Smooth muscle cell (in vitro differentiated cells): Measurements from ENCODE around the gene FGR. TPM values are rescaled to one million over a fixed set of nuclear protein-coding genes. Genes with fewer than 3 reads are reported as not detected.

Source experiments
- DNase-seq: peaks from one replicate; lab custom pipeline; 2025; ENCODE audit not compliant: unreplicated experiment; lab: John Stamatoyannopoulos, UW
- H2AFZ ChIP-seq: fragments of 200-600 bp; sonication (generic); 2 replicates; pipeline ENCODE4 v1.6.0; 2016; ENCODE audit warnings: antibody characterized with exemption, low read depth, mild to moderate bottlenecking
- H3F3A ChIP-seq: fragments of 200-600 bp; sonication (generic); 2 replicates; pipeline ENCODE4 v1.6.0; 2017; ENCODE audit warnings: antibody characterized with exemption, low read depth
- H3K27ac ChIP-seq: fragments of 200-600 bp; sonication (generic); 2 replicates; pipeline ENCODE4 v1.5.1; 2016; ENCODE audit warnings: low read depth, mild to moderate bottlenecking
- H3K27me3 ChIP-seq: fragments of 200-600 bp; sonication (generic); 2 replicates; pipeline ENCODE4 v1.6.1; 2016; ENCODE audit warnings: low read depth, mild to moderate bottlenecking
- H3K36me3 ChIP-seq: fragments of 200-600 bp; sonication (generic); 2 replicates; pipeline ENCODE4 v1.5.1; 2016; ENCODE audit warnings: low read depth
- H3K4me1 ChIP-seq: fragments of 200-600 bp; sonication (generic); 2 replicates; pipeline ENCODE4 v1.5.1; 2016; ENCODE audit warnings: low read depth
- H3K4me2 ChIP-seq: fragments of 200-600 bp; sonication (generic); 2 replicates; pipeline ENCODE4 v1.6.0; 2016; ENCODE audit warnings: mild to moderate bottlenecking
- H3K4me3 ChIP-seq: fragments of 200-600 bp; sonication (generic); 2 replicates; pipeline ENCODE4 v1.5.1; 2016; ENCODE audit warnings: mild to moderate bottlenecking
- H3K79me2 ChIP-seq: fragments of 200-600 bp; sonication (generic); 2 replicates; pipeline ENCODE4 v1.6.0; 2016; ENCODE audit warnings: low read depth, mild to moderate bottlenecking
- H3K9ac ChIP-seq: fragments of 200-600 bp; sonication (generic); 2 replicates; pipeline ENCODE4 v1.6.0; 2016; ENCODE audit warnings: low read depth
- H3K9me3 ChIP-seq: fragments of 200-600 bp; sonication (generic); replicated peaks from 2 replicates; pipeline ENCODE4 v1.5.1; 2016; ENCODE audit warnings: low read depth
- H4K20me1 ChIP-seq: fragments of 200-600 bp; sonication (generic); 2 replicates; pipeline ENCODE4 v1.6.0; 2016; ENCODE audit warnings: low read depth
- WGBS: methylation state at CpG from one replicate; pipeline ENCODE4 v1.1.7; 2016; ENCODE audit warnings: low lambda C conversion rate; 5-methylcytosine and 5-hydroxymethylcytosine counted together
- polyA plus RNA-seq: library from polyadenylated mRNA; unstranded; fragments of >200 nt; fragmentation: Nextera tagmentation; extraction: Ambion mirVana; gene quantifications from 2 replicates; pipeline ENCODE4 v1.2.1, GENCODE V29; 2016
- total RNA-seq: library from RNA; depleted of rRNA; stranded (reverse); fragments of >200 nt; gene quantifications from 2 replicates; pipeline ENCODE4 v1.2.3, GENCODE V29; 2014
- TF ChIP-seq, protein P1 (sequence below): fragments of 200-600 bp; sonication (generic); IDR thresholded peaks from 2 replicates; pipeline ENCODE4 v1.5.1; 2017; ENCODE audit warnings: borderline replicate concordance, mild to moderate bottlenecking, antibody characterized with exemption; ENCODE audit not compliant: insufficient read depth, poor library complexity, severe bottlenecking

FGR gene
- total and polyA plus RNA-seq, 2 experiments from 2014 or later, result 0.10 to 1.3 TPM

DNA sequence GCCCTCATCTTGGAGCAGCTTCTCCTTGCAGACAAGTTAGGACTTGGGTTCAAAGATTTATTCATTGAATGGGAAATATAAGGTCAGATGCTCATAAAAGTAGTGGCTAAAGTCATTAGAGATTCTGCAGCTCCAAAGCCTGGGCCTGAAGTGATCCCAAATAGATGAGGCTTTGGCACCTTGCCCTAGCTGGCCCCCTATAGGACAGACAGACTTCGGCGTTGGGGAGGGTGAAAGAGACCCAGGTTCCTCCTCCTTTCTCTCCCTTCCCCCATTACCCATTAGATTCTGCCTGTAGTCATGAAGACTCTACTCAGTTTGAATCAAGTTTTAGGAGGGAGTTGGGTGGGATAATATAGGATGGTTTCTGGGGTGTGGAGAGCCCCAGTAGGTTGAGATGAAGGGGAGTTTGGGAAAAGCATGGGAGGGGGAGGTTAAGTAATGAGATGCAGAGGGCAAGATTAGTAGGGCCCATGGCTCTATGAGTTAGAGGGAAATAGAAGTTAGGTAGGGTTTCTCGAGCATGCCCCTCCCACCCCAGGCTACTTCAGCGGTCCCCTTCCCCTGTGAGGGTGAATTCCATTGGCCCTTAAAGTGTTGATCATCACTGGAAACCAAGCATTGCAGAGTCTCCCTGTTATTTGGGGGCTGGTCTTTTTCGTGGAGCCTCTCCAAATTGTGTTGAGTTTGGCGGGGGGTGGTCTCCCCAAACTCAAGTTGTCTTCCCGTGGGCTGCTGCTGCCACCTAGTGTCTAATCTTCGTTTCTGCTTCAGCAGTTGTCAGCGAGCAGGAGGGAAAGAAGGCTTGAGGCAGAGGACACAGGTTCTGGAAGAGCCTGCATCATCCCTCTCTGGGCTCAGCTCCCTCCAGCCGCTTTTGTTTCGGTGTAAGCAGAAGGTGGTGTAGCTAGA, 28.9 kb downstream of the FGR start:
- DNase-seq, result no peak
- H3K27ac ChIP-seq, result peak overlapping the region; percentile 39

DNA sequence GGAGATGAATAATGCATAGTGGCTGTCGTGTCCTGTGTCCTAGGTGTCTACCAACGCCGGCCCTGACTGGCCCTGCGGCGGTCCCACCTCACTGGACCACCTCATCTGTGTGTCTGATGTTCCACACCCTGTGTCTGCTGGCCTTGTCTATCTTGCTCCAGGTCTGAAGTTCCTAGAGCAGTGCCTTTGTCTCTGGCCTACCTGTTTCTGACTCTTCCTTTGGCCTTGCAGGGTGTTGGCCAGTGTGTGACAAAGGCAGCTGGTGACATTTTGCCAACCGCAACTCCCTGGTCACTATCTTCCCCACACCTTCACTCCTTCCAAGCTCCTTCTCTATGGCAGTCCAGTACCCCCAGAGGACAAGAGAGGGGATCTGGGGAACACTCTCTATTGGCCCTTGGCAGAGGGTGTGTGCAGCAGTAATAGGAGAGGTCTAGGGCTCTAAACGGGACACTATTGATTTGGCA, 29.7 kb downstream of the FGR start:
- Histone ChIP-seq H3F3A (peaks cover 45% of the 10 kb centered on the region), H3K27ac (no peak overlapping the region)

More for the DNA sequence above, 28.9 kb downstream of the FGR start:
- Histone ChIP-seq H3K79me2 (peaks cover 25% of the 10 kb centered on the region), H3K36me3 (no peaks in the 10 kb centered on the region), H4K20me1 (peaks cover 18% of the 10 kb centered on the region), H3K4me1 (peaks cover 55% of the 10 kb centered on the region), H3K4me2 (peak overlapping the region; percentile 72), H3K9me3 (no peaks in the 10 kb centered on the region), H3K9ac (no peak overlapping the region), H3F3A (peaks cover 38% of the 10 kb centered on the region), H3K27me3 (no peaks in the 10 kb centered on the region), H2AFZ (no peak overlapping the region), H3K4me3 (no peak overlapping the region)
- 8% methylated on average over 11 of the region's 11 CpGs for WGBS
- TF ChIP-seq, protein P1, sequence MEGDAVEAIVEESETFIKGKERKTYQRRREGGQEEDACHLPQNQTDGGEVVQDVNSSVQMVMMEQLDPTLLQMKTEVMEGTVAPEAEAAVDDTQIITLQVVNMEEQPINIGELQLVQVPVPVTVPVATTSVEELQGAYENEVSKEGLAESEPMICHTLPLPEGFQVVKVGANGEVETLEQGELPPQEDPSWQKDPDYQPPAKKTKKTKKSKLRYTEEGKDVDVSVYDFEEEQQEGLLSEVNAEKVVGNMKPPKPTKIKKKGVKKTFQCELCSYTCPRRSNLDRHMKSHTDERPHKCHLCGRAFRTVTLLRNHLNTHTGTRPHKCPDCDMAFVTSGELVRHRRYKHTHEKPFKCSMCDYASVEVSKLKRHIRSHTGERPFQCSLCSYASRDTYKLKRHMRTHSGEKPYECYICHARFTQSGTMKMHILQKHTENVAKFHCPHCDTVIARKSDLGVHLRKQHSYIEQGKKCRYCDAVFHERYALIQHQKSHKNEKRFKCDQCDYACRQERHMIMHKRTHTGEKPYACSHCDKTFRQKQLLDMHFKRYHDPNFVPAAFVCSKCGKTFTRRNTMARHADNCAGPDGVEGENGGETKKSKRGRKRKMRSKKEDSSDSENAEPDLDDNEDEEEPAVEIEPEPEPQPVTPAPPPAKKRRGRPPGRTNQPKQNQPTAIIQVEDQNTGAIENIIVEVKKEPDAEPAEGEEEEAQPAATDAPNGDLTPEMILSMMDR, result peak; percentile 91

DNA sequence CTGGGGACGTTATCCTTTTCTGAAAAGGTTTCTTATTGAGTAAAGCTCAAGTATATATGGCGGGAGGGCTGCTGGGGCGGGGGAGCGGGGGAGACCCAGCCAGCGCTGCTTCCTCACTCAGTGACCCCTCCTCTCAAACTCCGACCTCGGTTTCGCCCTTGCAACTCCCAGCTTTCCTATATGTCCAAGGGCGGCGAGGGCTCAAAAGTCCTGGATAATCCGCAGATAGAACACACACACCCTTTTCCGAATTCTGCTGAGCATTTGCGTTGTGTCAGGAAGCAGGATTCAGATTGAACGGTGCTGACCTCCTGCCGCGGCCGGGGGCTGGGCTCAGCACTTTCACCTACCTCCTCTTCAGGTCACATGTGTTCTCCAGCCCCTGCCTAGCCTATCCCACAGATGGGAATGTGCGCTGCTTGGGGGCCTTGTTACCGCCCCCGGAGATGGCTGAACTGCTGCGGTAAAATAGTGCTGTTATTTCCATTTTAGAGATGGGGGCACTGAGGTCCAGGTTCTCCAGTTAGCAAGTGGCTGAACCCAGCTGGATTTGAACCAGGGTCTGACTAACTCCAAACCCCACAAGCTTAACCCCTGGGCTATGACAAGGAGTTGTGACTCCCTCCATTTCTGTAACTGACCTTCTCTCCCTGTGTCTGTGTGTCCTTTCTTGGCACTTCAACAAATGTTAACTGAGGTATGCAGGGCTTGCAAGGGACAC, 30.2 kb downstream of the FGR start:
- no peak for DNase-seq
- Histone ChIP-seq H3F3A (peaks cover 51% of the 10 kb centered on the region), H3K27me3 (no peaks in the 10 kb centered on the region), H2AFZ (peak overlapping the region; percentile 71), H3K4me1 (peaks cover 68% of the 10 kb centered on the region), H3K9me3 (no peaks in the 10 kb centered on the region), H3K9ac (peak overlapping the region; percentile 15), H3K36me3 (no peaks in the 10 kb centered on the region), H4K20me1 (peaks cover 31% of the 10 kb centered on the region), H3K27ac (no peak overlapping the region), H3K4me3 (peak overlapping the region; percentile 84), H3K79me2 (peaks cover 38% of the 10 kb centered on the region), H3K4me2 (peak overlapping the region; percentile 93)
- TF ChIP-seq, protein P1, result no peak
- WGBS, result 15% methylated on average over 17 of the region's 21 CpGs

More for the DNA sequence above, 29.7 kb downstream of the FGR start:
- peaks cover 32% of the 10 kb centered on the region for H3K79me2 ChIP-seq
- no peak overlapping the region for H3K4me3 ChIP-seq
- peaks cover 62% of the 10 kb centered on the region for H3K4me1 ChIP-seq
- DNase-seq, result no peak
- no peak overlapping the region for H3K9ac ChIP-seq
- TF ChIP-seq, protein P1, result no peak
- H3K4me2 ChIP-seq, result no peak overlapping the region
- WGBS, result 93% methylated on average over 7 of the region's 7 CpGs
- no peak overlapping the region for H2AFZ ChIP-seq
- H3K27me3 ChIP-seq, result no peaks in the 10 kb centered on the region
- no peaks in the 10 kb centered on the region for H3K36me3 ChIP-seq
- H4K20me1 ChIP-seq, result peaks cover 25% of the 10 kb centered on the region
- H3K9me3 ChIP-seq, result no peaks in the 10 kb centered on the region
